ENCODE measurements around the gene SP140L. TPM values are rescaled to one million over a fixed set of nuclear protein-coding genes. Genes with fewer than 3 reads are reported as not detected.
A peak's percentile ranks its signal among the peaks of the same experiment; 100 is the strongest.
"Not testable (repeated sequence)": the region's sequence is repeated elsewhere in the genome, so short reads cannot be mapped to it uniquely, and the experiment has no call there.

The SP140L gene
- 10 to 100 TPM; 13.9 to 21.8 TPM for total RNA-seq
- polyA plus RNA-seq: 10 to 100 TPM in 1 of 2 donors, 1 to 10 TPM in 1; 6.0 to 12.8 TPM
- long read RNA-seq, donor 1, transcript SP140L-203 (19 exons, 2,665 nt): major isoform, 5 of 15 reads
- long read RNA-seq, donor 1, partial matches to known transcripts: 4 of 15 reads
- long read RNA-seq, donor 1, other reads (novel, unspliced or antisense): 6 of 15 reads
- long read RNA-seq, donor 2, partial matches to known transcripts: 1 of 6 reads
- long read RNA-seq, donor 2, other reads (novel, unspliced or antisense): 5 of 6 reads

DNA sequence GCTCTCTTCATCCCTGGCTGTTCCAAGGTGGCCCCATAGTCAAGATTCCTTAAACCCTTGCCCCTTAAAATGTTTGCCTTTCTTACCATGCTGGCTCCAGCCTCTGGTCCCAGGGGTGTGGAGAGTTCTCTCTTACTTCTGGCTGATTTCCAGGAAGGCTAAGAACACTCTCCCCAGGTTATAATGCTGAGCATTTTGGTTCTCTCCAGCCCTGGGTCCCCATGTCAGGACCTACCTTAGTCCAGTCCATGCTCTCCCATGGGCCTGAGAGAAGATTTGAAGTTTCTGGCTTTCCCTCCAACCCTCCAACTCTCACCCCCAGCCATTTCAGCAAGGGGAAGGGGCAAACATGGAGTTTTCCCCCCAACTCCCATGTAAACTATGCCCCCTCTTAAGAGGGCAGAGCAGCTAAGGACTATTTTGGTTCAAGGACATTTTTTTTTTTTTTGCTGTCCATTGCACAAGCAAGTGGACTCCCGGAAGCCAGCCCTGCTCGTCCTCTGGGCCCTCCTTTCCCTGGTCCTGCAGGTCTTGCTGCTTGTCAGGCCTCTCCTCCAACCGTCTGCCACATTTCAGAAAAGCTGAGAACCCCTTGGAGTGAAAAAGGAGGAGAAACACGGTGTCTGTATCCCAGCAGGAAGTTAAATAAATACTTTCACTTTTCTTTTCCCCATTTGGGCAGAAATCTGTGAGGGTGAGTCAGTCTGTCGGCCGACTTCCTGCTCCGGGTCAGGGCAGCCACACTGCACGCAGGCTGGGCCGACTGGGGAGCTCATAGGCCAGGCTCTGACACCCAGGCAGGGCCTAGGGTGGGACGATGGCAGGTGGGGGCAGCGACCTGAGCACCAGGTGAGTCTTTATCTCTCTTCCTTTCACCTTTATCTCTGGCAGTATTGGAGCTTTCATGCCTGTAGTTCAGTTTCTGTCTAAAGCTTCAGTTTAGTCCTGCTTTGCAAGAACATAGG, at the start of gene SP140L:
Gene SP140L, plus strand, starts transcription at position 741 of the 965 bp plus-strand sequence. Its CDS starts 77 bp downstream, at position 818.
- H3K9me3 ChIP-seq (ENCODE audit: control insufficient read depth, low read length): peaks cover 8% of the 10 kb centered on the region
- WGBS, 2 donors: 17 to 19% methylated on average over 11 of the region's 11 CpGs
- H3K27me3 ChIP-seq (ENCODE audit: control insufficient read depth in 1 of 2, insufficient read depth in 2 of 2, low read length in 1 of 2): no peaks in the 10 kb centered on the region
- intact Hi-C loops (cut with DNase I): no loop called here
- ATAC-seq (ENCODE audit: low FRiP score): peak; percentile 93
- H3K27ac ChIP-seq (ENCODE audit: low read depth in 1 of 2, low read length in 2 of 2): no peak within 1 kb of the TSS
- H3K4me3 ChIP-seq (ENCODE audit: low read length in 2 of 2): peak within 1 kb of the TSS; percentile 49 to 55
- H3K4me1 ChIP-seq (ENCODE audit: control insufficient read depth in 1 of 2, insufficient read depth in 2 of 2, low read length in 2 of 2): no peaks in the 10 kb centered on the region
- H3K36me3 ChIP-seq (ENCODE audit: control insufficient read depth in 1 of 2, insufficient read depth in 2 of 2, low read length in 1 of 2): no peaks in the 10 kb centered on the region
- peak; percentile 86 to 88 for DNase-seq

GRCh38 chr2:230282936-230283335, 44.1 kb upstream of the SP140L start:
- no peaks in the 10 kb centered on the region for H3K4me1 ChIP-seq (ENCODE audit: control insufficient read depth in 1 of 2, insufficient read depth in 2 of 2, low read length in 2 of 2)
- no peaks in the 10 kb centered on the region for H3K36me3 ChIP-seq (ENCODE audit: control insufficient read depth in 1 of 2, insufficient read depth in 2 of 2, low read length in 1 of 2)
- no peak overlapping the region for H3K27ac ChIP-seq (ENCODE audit: low read depth in 1 of 2, low read length in 2 of 2)
- no peak for DNase-seq
- WGBS, 2 donors: 70 to 86% methylated on average over 2 of the region's 2 CpGs
- H3K9me3 ChIP-seq (ENCODE audit: control insufficient read depth, low read length): no peaks in the 10 kb centered on the region
- no peaks in the 10 kb centered on the region for H3K27me3 ChIP-seq (ENCODE audit: control insufficient read depth in 1 of 2, insufficient read depth in 2 of 2, low read length in 1 of 2)
- intact Hi-C loops (cut with DNase I): no loop called here
- H3K4me3 ChIP-seq (ENCODE audit: low read length in 2 of 2): no peak overlapping the region
- no peak for ATAC-seq (ENCODE audit: low FRiP score)

DNA sequence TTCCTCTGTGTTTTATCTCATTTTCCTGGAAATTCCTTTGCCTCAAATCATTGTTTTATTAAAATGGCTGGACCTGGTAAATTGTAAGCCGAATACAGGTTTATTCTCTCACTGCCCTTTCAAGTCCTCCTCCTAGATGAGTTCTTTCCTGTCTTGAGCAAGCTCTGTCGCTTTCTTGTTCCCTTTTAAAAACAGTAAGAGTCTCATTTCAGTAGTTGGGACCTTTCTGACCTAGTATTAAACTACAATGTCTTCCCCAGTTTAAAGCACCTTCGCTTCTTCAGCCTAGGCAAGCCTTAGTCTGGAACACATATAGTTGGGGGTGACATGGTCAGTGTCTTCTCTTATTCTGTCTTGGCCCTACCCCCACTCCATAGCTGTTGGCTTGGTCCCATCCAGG, 40.9 kb upstream of the SP140L start:
- ATAC-seq (ENCODE audit: low FRiP score): no peak
- Histone ChIP-seq H3K4me1 (ENCODE audit: control insufficient read depth in 1 of 2, insufficient read depth in 2 of 2, low read length in 2 of 2) (no peaks in the 10 kb centered on the region), H3K27me3 (ENCODE audit: control insufficient read depth in 1 of 2, insufficient read depth in 2 of 2, low read length in 1 of 2) (no peaks in the 10 kb centered on the region), H3K36me3 (ENCODE audit: control insufficient read depth in 1 of 2, insufficient read depth in 2 of 2, low read length in 1 of 2) (no peaks in the 10 kb centered on the region), H3K4me3 (ENCODE audit: low read length in 2 of 2) (no peak overlapping the region), H3K9me3 (ENCODE audit: control insufficient read depth, low read length) (no peaks in the 10 kb centered on the region), H3K27ac (ENCODE audit: low read depth in 1 of 2, low read length in 2 of 2) (no peak overlapping the region)
- intact Hi-C loops (cut with DNase I): no loop called here
- DNase-seq: no peak
- WGBS, 2 donors: 77 to 78% methylated on average over 3 of the region's 3 CpGs

DNA sequence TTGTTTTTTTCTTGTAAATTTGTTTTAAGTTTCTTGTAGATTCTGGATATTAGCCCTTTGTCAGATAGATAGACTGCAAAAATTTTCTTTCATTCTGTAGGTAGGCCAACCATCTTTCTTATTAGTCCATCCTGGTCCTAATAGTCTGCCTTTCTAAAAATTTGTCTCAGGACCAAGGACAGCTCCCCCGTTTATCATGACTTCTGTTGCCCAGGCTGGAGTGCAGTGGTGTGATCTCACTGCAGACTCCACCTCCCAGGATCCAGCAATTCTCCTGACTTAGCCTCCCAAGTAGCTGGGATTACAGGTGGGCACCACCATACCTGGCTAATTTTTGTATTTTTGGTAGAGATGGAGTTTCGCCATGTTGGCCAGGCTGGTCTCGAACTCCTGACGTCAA, 37.7 kb upstream of the SP140L start:
- ATAC-seq (ENCODE audit: low FRiP score); H3K27me3 ChIP-seq (ENCODE audit: control insufficient read depth in 1 of 2, insufficient read depth in 2 of 2, low read length in 1 of 2); DNase-seq; H3K4me3 ChIP-seq (ENCODE audit: low read length in 2 of 2); H3K9me3 ChIP-seq (ENCODE audit: control insufficient read depth, low read length); H3K36me3 ChIP-seq (ENCODE audit: control insufficient read depth in 1 of 2, insufficient read depth in 2 of 2, low read length in 1 of 2); intact Hi-C loops (cut with DNase I); H3K27ac ChIP-seq (ENCODE audit: low read depth in 1 of 2, low read length in 2 of 2); H3K4me1 ChIP-seq (ENCODE audit: control insufficient read depth in 1 of 2, insufficient read depth in 2 of 2, low read length in 2 of 2): not testable (repeated sequence)
- WGBS, 2 donors: 86% methylated on average over 4 of the region's 4 CpGs

DNA sequence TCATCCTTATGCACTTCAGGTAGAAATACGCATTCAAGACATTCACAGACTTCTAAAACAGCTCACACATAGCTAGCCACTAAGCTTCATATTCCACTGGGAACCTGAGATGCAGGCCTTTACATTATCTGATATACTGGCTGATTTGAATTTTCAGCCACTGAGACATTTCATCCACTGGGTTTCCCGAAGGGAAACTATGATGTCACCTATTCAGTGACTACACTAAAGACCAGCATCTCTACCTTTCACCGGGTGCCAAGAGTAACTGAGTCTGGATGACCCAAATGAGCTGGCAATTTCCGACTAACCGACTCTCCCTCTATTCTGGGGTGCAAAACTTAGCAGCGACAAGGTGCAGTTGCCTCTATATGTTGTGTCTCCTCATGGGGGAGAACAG, 31.8 kb upstream of the SP140L start:
- Histone ChIP-seq H3K27ac (ENCODE audit: low read depth in 1 of 2, low read length in 2 of 2) (no peak overlapping the region), H3K4me3 (ENCODE audit: low read length in 2 of 2) (no peak overlapping the region), H3K36me3 (ENCODE audit: control insufficient read depth in 1 of 2, insufficient read depth in 2 of 2, low read length in 1 of 2) (no peaks in the 10 kb centered on the region), H3K27me3 (ENCODE audit: control insufficient read depth in 1 of 2, insufficient read depth in 2 of 2, low read length in 1 of 2) (no peaks in the 10 kb centered on the region), H3K9me3 (ENCODE audit: control insufficient read depth, low read length) (peaks cover 4% of the 10 kb centered on the region), H3K4me1 (ENCODE audit: control insufficient read depth in 1 of 2, insufficient read depth in 2 of 2, low read length in 2 of 2) (no peaks in the 10 kb centered on the region)
- ATAC-seq (ENCODE audit: low FRiP score): no peak
- intact Hi-C loops (cut with DNase I): no loop called here
- WGBS, 2 donors: 83% methylated on average over 6 of the region's 6 CpGs
- no peak for DNase-seq

DNA sequence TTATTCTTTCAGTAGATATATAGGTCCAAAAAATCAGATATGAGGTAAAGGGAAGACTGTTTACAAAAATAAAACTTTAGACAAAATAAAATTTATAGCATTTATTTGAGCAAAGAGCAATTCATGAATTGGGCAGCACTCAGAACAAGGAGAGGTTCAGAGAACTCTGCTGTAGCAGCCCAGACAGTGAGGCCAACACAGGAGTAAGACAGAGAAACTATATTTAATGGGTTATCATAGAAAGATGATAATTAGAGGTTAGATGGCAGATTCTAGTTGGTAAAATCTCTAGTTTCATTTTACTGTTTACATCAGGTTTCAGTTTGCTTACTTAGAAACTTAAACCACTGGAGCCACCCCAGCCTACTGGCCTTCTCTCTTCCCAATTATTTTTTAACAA, 30.1 kb upstream of the SP140L start:
- Histone ChIP-seq H3K4me3 (ENCODE audit: low read length in 2 of 2) (no peak overlapping the region), H3K9me3 (ENCODE audit: control insufficient read depth, low read length) (peaks cover 4% of the 10 kb centered on the region), H3K36me3 (ENCODE audit: control insufficient read depth in 1 of 2, insufficient read depth in 2 of 2, low read length in 1 of 2) (no peaks in the 10 kb centered on the region), H3K27me3 (ENCODE audit: control insufficient read depth in 1 of 2, insufficient read depth in 2 of 2, low read length in 1 of 2) (no peaks in the 10 kb centered on the region), H3K4me1 (ENCODE audit: control insufficient read depth in 1 of 2, insufficient read depth in 2 of 2, low read length in 2 of 2) (no peaks in the 10 kb centered on the region), H3K27ac (ENCODE audit: low read depth in 1 of 2, low read length in 2 of 2) (no peak overlapping the region)
- DNase-seq (no peak), ATAC-seq (ENCODE audit: low FRiP score) (no peak)
- intact Hi-C loops (cut with DNase I): no loop called here

DNA sequence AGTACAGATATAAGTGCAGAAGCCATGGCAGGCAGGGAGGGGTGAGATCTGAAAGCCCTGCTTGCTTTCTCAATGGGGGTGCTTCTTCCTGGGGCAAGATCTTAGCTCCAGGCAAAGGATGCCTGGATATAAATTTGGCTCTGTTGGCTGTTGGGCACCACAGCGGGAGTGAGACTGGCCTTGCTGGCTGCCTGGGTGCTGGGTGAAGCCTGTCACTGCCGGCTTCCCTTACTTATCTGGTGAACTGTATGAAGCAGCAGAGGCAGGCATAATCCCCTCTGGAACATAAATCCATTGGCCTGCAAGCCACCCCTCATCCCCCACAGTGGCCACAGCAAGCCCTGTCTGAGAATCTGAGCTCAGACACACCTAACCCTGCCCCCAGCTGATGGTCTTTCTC, 27.4 kb upstream of the SP140L start:
- Histone ChIP-seq H3K27me3 (ENCODE audit: control insufficient read depth in 1 of 2, insufficient read depth in 2 of 2, low read length in 1 of 2) (no peaks in the 10 kb centered on the region), H3K9me3 (ENCODE audit: control insufficient read depth, low read length) (peaks cover 2% of the 10 kb centered on the region), H3K36me3 (ENCODE audit: control insufficient read depth in 1 of 2, insufficient read depth in 2 of 2, low read length in 1 of 2) (no peaks in the 10 kb centered on the region), H3K4me3 (ENCODE audit: low read length in 2 of 2) (no peak overlapping the region), H3K4me1 (ENCODE audit: control insufficient read depth in 1 of 2, insufficient read depth in 2 of 2, low read length in 2 of 2) (no peaks in the 10 kb centered on the region), H3K27ac (ENCODE audit: low read depth in 1 of 2, low read length in 2 of 2) (no peak overlapping the region)
- no peak for ATAC-seq (ENCODE audit: low FRiP score)
- 92 to 95% methylated on average over 2 of the region's 2 CpGs for WGBS, 2 donors
- intact Hi-C loops (cut with DNase I): no loop called here
- no peak for DNase-seq

DNA sequence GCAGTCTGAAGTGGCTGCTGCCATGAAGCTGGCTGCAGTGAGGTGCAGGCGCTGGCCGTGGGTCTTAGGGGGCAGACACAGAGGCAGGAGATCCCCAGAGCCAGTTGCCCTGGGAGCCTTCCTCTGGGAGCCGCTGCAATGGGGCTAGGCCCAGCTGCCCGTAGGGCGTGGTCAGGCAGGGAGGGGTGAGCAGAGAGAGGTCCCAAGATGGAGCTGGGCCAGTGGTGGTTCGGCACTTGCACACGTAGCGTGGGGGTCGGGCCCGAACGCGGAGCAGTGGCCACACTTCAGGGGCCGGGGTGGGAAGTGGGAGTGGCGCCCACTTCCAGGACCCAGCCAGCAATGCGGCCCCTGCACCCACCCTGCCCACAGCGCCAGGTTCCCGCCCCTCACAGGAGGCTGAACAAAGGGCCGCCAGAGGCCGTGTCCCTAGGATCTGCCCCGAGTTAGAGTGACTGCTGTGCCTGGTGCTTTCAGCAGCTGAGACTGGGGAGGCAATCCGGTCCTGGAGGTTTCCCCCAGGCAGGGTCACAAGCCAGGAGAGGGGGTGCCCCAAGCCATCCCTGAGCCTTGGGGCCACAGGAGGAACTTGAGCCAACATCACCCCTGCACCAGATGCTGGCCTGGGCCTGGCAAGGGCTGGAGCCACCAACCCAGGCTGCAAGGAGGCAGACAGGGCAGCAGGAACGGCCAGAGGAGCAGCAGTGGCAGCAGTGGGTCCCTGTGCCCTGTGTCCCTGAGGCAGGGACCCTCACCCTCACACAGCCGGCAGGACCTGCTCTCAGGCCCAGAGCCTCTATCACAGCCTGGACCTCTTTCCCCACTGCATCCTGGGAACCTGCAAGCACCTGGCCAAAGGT, 21.3 kb upstream of the SP140L start:
- no peak for DNase-seq
- 91 to 92% methylated on average over 22 to 23 of the region's 23 CpGs for WGBS, 2 donors

More for the DNA sequence above, 21.3 kb upstream of the SP140L start:
- Histone ChIP-seq H3K4me3 (ENCODE audit: low read length in 2 of 2) (no peak overlapping the region), H3K27ac (ENCODE audit: low read depth in 1 of 2, low read length in 2 of 2) (no peak overlapping the region), H3K27me3 (ENCODE audit: control insufficient read depth in 1 of 2, insufficient read depth in 2 of 2, low read length in 1 of 2) (no peaks in the 10 kb centered on the region), H3K9me3 (ENCODE audit: control insufficient read depth, low read length) (peaks cover 2% of the 10 kb centered on the region), H3K4me1 (ENCODE audit: control insufficient read depth in 1 of 2, insufficient read depth in 2 of 2, low read length in 2 of 2) (no peaks in the 10 kb centered on the region), H3K36me3 (ENCODE audit: control insufficient read depth in 1 of 2, insufficient read depth in 2 of 2, low read length in 1 of 2) (no peaks in the 10 kb centered on the region)
- ATAC-seq (ENCODE audit: low FRiP score): peak; percentile 46
- intact Hi-C loops (cut with DNase I): no loop called here

Measured in aorta (tissue), 5 donors.